Keratinocyte (primary cell): ENCODE measurements around the gene CELF5. TPM values are rescaled to one million over a fixed set of nuclear protein-coding genes. Genes with fewer than 3 reads are reported as not detected.

Experiments
- DNase-seq: peaks from one replicate; pipeline ENCODE4 v3.0.0-alpha.2; 2011; ENCODE audit warnings: low read depth, missing footprints, low spot score
- FAIRE-seq: peaks from 2 replicates; lab custom pipeline; 2011; peaks lifted over from hg19 to GRCh38; lab: Jason Lieb, UNC
- H2AFZ ChIP-seq: 2 replicates; pipeline ENCODE4 v1.6.0; 2012; ENCODE audit warnings: low read length, control low read depth, inconsistent platforms; ENCODE audit not compliant: control insufficient read depth
- H3K27ac ChIP-seq: 2 replicates; pipeline ENCODE4 v1.5.1; 2011; ENCODE audit warnings: low read length; ENCODE audit not compliant: control insufficient read depth, insufficient read depth
- H3K27me3 ChIP-seq: 3 replicates; pipeline ENCODE4 v1.6.0; 2011; ENCODE audit warnings: low read length; ENCODE audit not compliant: control insufficient read depth, insufficient read depth; ENCODE audit errors: extremely low read depth
- H3K36me3 ChIP-seq, 2 experiments: 2 replicates in 1 of 2; 3 replicates in 1 of 2; pipeline ENCODE4 v1.5.1; 2011; ENCODE audit warnings: low read length in 2 of 2, mild to moderate bottlenecking in 1 of 2; ENCODE audit not compliant: control insufficient read depth in 2 of 2, insufficient read depth in 2 of 2; ENCODE audit errors: extremely low read depth in 1 of 2
- H3K4me1 ChIP-seq: 3 replicates; pipeline ENCODE4 v1.5.1; 2011; ENCODE audit warnings: low read length; ENCODE audit not compliant: control insufficient read depth, insufficient read depth; ENCODE audit errors: extremely low read depth
- H3K4me2 ChIP-seq: 3 replicates; pipeline ENCODE4 v1.6.0; 2011; ENCODE audit warnings: low read depth, low read length; ENCODE audit not compliant: control insufficient read depth, insufficient read depth; ENCODE audit errors: extremely low read depth
- H3K4me3 ChIP-seq, 3 experiments: fragments of 200-600 bp in 1 of 3; sonication (generic) in 1 of 3; 2 replicates in 2 of 3; 3 replicates in 1 of 3; pipeline ENCODE4 v1.5.1; 2011 to 2016; ENCODE audit warnings: low read length in 3 of 3, mild to moderate bottlenecking in 3 of 3, control low read depth in 2 of 3, inconsistent platforms in 1 of 3, low read depth in 1 of 3, mixed read lengths in 1 of 3, mixed run types in 1 of 3, moderate library complexity in 1 of 3; ENCODE audit not compliant: control insufficient read depth in 2 of 3, insufficient read depth in 2 of 3; ENCODE audit errors: extremely low read depth in 1 of 3
- H3K79me2 ChIP-seq: 2 replicates; pipeline ENCODE4 v1.6.0; 2012; ENCODE audit warnings: low read length; ENCODE audit not compliant: control insufficient read depth, insufficient read depth
- H3K9ac ChIP-seq: 3 replicates; pipeline ENCODE4 v1.6.0; 2011; ENCODE audit warnings: low read length; ENCODE audit not compliant: control insufficient read depth, insufficient read depth; ENCODE audit errors: extremely low read depth
- H3K9me1 ChIP-seq: 3 replicates; pipeline ENCODE4 v1.6.0; 2011; ENCODE audit warnings: low read length; ENCODE audit not compliant: control insufficient read depth, insufficient read depth; ENCODE audit errors: extremely low read depth
- H3K9me3 ChIP-seq: 2 replicates; pipeline ENCODE4 v1.5.1; 2012; ENCODE audit warnings: low read depth, low read length; ENCODE audit not compliant: control insufficient read depth
- H4K20me1 ChIP-seq: 3 replicates; pipeline ENCODE4 v1.6.0; 2011; ENCODE audit warnings: low read length; ENCODE audit not compliant: control insufficient read depth, insufficient read depth; ENCODE audit errors: extremely low read depth
- CTCF ChIP-seq, 3 experiments: IDR thresholded peaks in 1 of 3; conservative IDR thresholded peaks in 1 of 3; optimal IDR thresholded peaks in 1 of 3; 2 replicates in 2 of 3; 3 replicates in 1 of 3; pipeline versions ENCODE3 to v1.5.1; 2011; ENCODE audit warnings: low read length in 3 of 3, mild to moderate bottlenecking in 3 of 3, moderate library complexity in 2 of 3, control low read depth in 1 of 3, inconsistent platforms in 1 of 3; ENCODE audit not compliant: insufficient read depth in 2 of 3; ENCODE audit errors: extremely low read depth in 1 of 3
- EZH2 ChIP-seq: IDR thresholded peaks from one replicate; pipeline ENCODE4 v1.6.1; 2012; ENCODE audit warnings: inconsistent platforms, mild to moderate bottlenecking, low read length, moderate library complexity
- dilution Hi-C: fragments of 300-500 bp; cut with MboI; formaldehyde crosslinking; loops from one replicate; pipeline ENCODE4 v1.7.0; 2020; ENCODE audit warnings: low sequenced_read_pairs; ENCODE audit not compliant: extremely low pct_ligation_motif_present
- polyA plus RNA-seq, 5 experiments: library from polyadenylated mRNA; depleted of rRNA in 3 of 5; stranded (reverse) in 3 of 5; stranded (forward) in 1 of 5; unstranded in 1 of 5; fragments of >200 nt; gene quantifications; 1 replicate in 1 of 5; 2 replicates in 3 of 5; 3 replicates in 1 of 5; pipeline versions ENCODE4 v1.2.1 to v1.2.3, GENCODE V29; 2011 to 2012; ENCODE audit warnings: missing spikeins in 2 of 5, low read depth in 1 of 5, low replicate concordance in 1 of 5

The CELF5 gene
- polyA plus RNA-seq, 1 donor (not counting 4 experiments of a cell fraction or from before 2014, with no cell fraction given): 0.04 TPM

- Histone ChIP-seq H3K27ac (no peak overlapping the region), H2AFZ (no peak overlapping the region), H3K9me3 (no peaks in the 10 kb centered on the region), H4K20me1 (peaks cover 22% of the 10 kb centered on the region), H3K9ac (no peak overlapping the region), H3K79me2 (peaks cover 64% of the 10 kb centered on the region), H3K9me1 (no peaks in the 10 kb centered on the region), H3K27me3 (no peaks in the 10 kb centered on the region), H3K4me1 (peaks cover 10% of the 10 kb centered on the region), H3K4me2 (no peak overlapping the region), H3K36me3 (peaks cover 9 to 19% of the 10 kb centered on the region in 2 experiments), H3K4me3 (no peak overlapping the region)
- TF ChIP-seq CTCF (optimal IDR thresholded peaks at IDR 0.05 in 1 of 3, IDR thresholded peaks at IDR 0.05 in 1 of 3, conservative IDR thresholded peaks at IDR 0.05 in 1 of 3; ENCODE audit: extremely low read depth in 1 of 3, insufficient read depth in 2 of 3, low read length in 3 of 3) (no peak), EZH2 (no peak)
- DNase-seq (no peak), FAIRE-seq (no peak)
- dilution Hi-C loops: no loop called here
Measured at GRCh38 chr19:3192228-3192635, 32.2 kb upstream of the CELF5 start.

DNA sequence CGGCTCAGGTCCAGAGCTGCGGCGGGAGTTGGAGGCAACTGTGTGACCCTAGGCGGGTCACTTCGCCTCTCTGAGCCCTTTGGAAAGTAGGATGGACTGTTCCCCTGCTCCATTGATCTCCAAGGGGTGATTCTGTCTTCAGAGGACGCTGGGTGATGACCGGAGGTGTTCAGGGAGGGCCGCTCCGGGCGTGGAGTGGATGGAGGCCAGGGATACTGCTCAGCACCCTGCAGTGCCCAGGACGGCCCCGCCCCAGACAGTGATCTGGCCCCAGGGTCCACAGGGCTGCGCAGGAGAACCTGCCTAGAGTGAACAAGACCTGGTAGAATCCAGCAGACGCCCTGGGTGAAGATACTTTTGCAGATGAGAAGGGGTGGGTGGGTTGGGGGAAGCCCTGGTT, 31.8 kb upstream of the CELF5 start:
- no peaks in the 10 kb centered on the region for H3K9me3 ChIP-seq
- FAIRE-seq (no peak), DNase-seq (no peak)
- H3K27ac ChIP-seq: no peak overlapping the region
- H3K36me3 ChIP-seq: peaks cover 9 to 19% of the 10 kb centered on the region in 2 experiments
- H3K9me1 ChIP-seq: no peaks in the 10 kb centered on the region
- dilution Hi-C loops: no loop called here
- H4K20me1 ChIP-seq: peaks cover 21% of the 10 kb centered on the region
- no peaks in the 10 kb centered on the region for H3K27me3 ChIP-seq
- H3K4me2 ChIP-seq: no peak overlapping the region
- TF ChIP-seq EZH2: no peak
- no peak for TF ChIP-seq CTCF (optimal IDR thresholded peaks at IDR 0.05 in 1 of 3, IDR thresholded peaks at IDR 0.05 in 1 of 3, conservative IDR thresholded peaks at IDR 0.05 in 1 of 3; ENCODE audit: extremely low read depth in 1 of 3, insufficient read depth in 2 of 3, low read length in 3 of 3)
- H3K79me2 ChIP-seq: peaks cover 59% of the 10 kb centered on the region
- H3K9ac ChIP-seq: no peak overlapping the region
- H2AFZ ChIP-seq: no peak overlapping the region
- peaks cover 5% of the 10 kb centered on the region for H3K4me1 ChIP-seq
- no peak overlapping the region for H3K4me3 ChIP-seq
